Measurements from ENCODE around the gene INHBA.

GRCh38 chr7:41699516-41699915 is 3.4 kb downstream of the INHBA start:
- no peak for TF ChIP-seq POLR2AphosphoS5 (IDR thresholded peaks at IDR 0.05)
- TF ChIP-seq CTCF (IDR thresholded peaks at IDR 0.05) = no peak

All from breast epithelium (tissue), 3 donors.